CD4-positive, CD25-positive, alpha-beta regulatory T cell (primary cell): ENCODE data around the gene PPP2R3A. TPM values are rescaled to one million over a fixed set of nuclear protein-coding genes. Genes with fewer than 3 reads are reported as not detected.

Experiments used
- ATAC-seq, 2 donors: fragments of 150-1000 bp; cut with Tn5 transposase; one replicate each; pipeline ENCODE4 v1.10.0; 2021; ENCODE audit warnings: low read depth in 2 of 2, moderate number of reproducible peaks in 2 of 2, moderate library complexity in 1 of 2
- DNase-seq, 3 donors: peaks; one replicate each; pipeline versions ENCODE4 v3.0.0 to v3.0.0-alpha.2; 2012 to 2022; ENCODE audit warnings: mixed read lengths in 1 of 3
- H3K27ac ChIP-seq: one replicate; pipeline ENCODE4 v1.7.0; 2013; ENCODE audit warnings: mild to moderate bottlenecking, low read length; ENCODE audit not compliant: insufficient read depth, poor library complexity, severe bottlenecking
- H3K27me3 ChIP-seq: one replicate; pipeline ENCODE4 v1.7.0; 2013; ENCODE audit warnings: low read length; ENCODE audit not compliant: control insufficient read depth, insufficient read depth
- H3K36me3 ChIP-seq: one replicate; pipeline ENCODE4 v1.7.0; 2013; ENCODE audit warnings: mild to moderate bottlenecking, low read length, moderate library complexity; ENCODE audit not compliant: control insufficient read depth, insufficient read depth
- H3K4me1 ChIP-seq: 2 replicates; pipeline ENCODE4 v1.7.0; 2013; ENCODE audit warnings: mild to moderate bottlenecking, low read length; ENCODE audit not compliant: insufficient read depth, control insufficient read depth, poor library complexity, severe bottlenecking
- H3K4me3 ChIP-seq: one replicate; pipeline ENCODE4 v1.7.0; 2013; ENCODE audit warnings: low read depth, mild to moderate bottlenecking, low read length, moderate library complexity
- H3K9me3 ChIP-seq, 2 experiments: 1 replicate in 1 of 2; 2 replicates in 1 of 2; pipeline ENCODE4 v1.7.0; 2013; ENCODE audit warnings: low read length in 2 of 2, mild to moderate bottlenecking in 1 of 2, moderate library complexity in 1 of 2; ENCODE audit not compliant: control insufficient read depth in 2 of 2
- H3K27ac Mint-ChIP-seq, 3 donors: one replicate each; pipeline ENCODE4 v1.8.0; 2020 to 2022; ENCODE audit warnings: mild to moderate bottlenecking in 3 of 3, mixed read lengths in 3 of 3, moderate library complexity in 2 of 3
- H3K27me3 Mint-ChIP-seq: one replicate; pipeline ENCODE4 v1.8.0; 2022; ENCODE audit warnings: mild to moderate bottlenecking, mixed read lengths
- H3K36me3 Mint-ChIP-seq: one replicate; pipeline ENCODE4 v1.8.0; 2020; ENCODE audit warnings: mixed read lengths
- H3K4me1 Mint-ChIP-seq, 4 donors: one replicate each; pipeline ENCODE4 v1.8.0; 2020 to 2022; ENCODE audit warnings: mixed read lengths in 4 of 4, mild to moderate bottlenecking in 1 of 4
- H3K4me3 Mint-ChIP-seq, 4 donors: one replicate each; pipeline ENCODE4 v1.8.0; 2020 to 2022; ENCODE audit warnings: mild to moderate bottlenecking in 4 of 4, mixed read lengths in 4 of 4, moderate library complexity in 3 of 4
- H3K9me3 Mint-ChIP-seq, 7 donors: one replicate each; pipeline ENCODE4 v1.8.0; 2020 to 2022; ENCODE audit warnings: mixed read lengths in 7 of 7, mild to moderate bottlenecking in 3 of 7, moderate library complexity in 2 of 7
- polyA plus RNA-seq, 4 donors: library from polyadenylated mRNA; unstranded; fragments of 300-500 nt; fragmentation: Illumina TruSeq; gene quantifications; one replicate each; pipeline ENCODE4 v1.2.3, GENCODE V29; 2021
- total RNA-seq: library from RNA; stranded (reverse); gene quantifications from one replicate; pipeline ENCODE4 v1.2.3, GENCODE V29; 2022

PPP2R3A gene
- total and polyA plus RNA-seq, 5 donors from 2014 or later = 0.03 to 0.27 (median 0.14) TPM

DNA sequence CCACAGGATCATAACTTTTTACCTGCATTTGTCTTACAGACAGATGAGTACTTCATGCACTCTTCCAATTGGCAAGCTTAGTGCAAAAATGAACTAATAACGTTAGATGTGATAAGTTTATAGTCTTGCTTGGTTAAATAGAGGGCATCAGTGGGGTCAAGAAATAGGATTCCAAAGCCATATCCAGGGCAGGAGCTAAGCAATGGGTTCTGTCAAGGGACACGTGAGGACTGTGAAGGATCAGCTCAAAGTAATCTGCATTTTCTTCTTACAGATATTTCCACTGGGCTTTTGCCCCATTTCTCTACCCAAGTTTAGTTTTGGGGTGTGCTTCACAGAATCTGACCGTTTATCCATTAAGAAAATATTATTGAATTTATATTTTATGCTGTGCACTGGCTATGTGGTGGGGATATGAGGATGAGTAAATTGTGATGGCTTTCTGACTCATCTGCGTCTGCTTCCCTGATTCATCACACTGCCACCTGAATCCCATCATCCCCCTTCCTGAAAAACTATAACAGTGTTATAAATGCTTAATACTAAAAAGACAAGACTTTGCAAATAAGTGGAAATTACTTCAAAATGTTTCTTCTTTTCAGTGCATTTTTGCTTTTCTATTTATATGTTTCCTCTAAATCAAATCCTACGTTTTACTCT, 17.5 kb downstream of the PPP2R3A start:
- Mint-ChIP-seq H3K4me1 (no peaks in the 10 kb centered on the region), H3K27me3 (peaks cover 8% of the 10 kb centered on the region), H3K36me3 (no peaks in the 10 kb centered on the region), H3K27ac (no peak overlapping the region), H3K9me3 (peaks cover 0 to 4% (median 0%) of the 10 kb centered on the region in 7 donors), H3K4me3 (no peak overlapping the region)
- Histone ChIP-seq H3K9me3 (no peaks in the 10 kb centered on the region), H3K36me3 (no peaks in the 10 kb centered on the region), H3K27me3 (peaks cover 6% of the 10 kb centered on the region), H3K4me3 (no peak overlapping the region), H3K27ac (no peak overlapping the region), H3K4me1 (no peaks in the 10 kb centered on the region)
- ATAC-seq (no peak), DNase-seq (no peak)

DNA sequence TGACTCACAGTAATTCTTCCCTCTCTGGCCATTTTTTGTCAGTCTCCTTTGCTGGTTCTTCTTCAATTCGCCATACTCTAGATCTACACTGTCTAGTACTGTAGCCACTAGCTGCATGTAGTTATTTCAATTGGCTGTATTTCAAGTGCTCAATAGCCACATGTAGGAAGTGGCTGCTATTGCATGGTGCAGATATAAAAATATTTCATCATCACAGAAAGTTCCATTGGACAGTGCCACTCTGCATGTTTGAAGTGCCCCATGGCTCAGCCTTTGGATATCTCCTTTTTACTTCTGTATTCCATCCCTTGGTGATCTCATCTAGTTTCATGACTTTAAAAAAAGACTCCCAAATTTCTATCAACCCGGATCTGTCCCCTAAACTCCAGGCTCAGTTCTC, 22.1 kb downstream of the PPP2R3A start:
- no peaks in the 10 kb centered on the region for H3K36me3 ChIP-seq
- Mint-ChIP-seq H3K27me3 (peaks cover 4% of the 10 kb centered on the region), H3K4me1 (no peaks in the 10 kb centered on the region), H3K36me3 (no peaks in the 10 kb centered on the region), H3K4me3 (no peak overlapping the region), H3K27ac (no peak overlapping the region), H3K9me3 (peaks cover 0 to 2% (median 0%) of the 10 kb centered on the region in 7 donors)
- peaks cover 13% of the 10 kb centered on the region for H3K27me3 ChIP-seq
- ATAC-seq = no peak
- no peaks in the 10 kb centered on the region for H3K4me1 ChIP-seq
- H3K9me3 ChIP-seq = no peaks in the 10 kb centered on the region
- DNase-seq = no peak
- no peak overlapping the region for H3K27ac ChIP-seq
- no peak overlapping the region for H3K4me3 ChIP-seq

DNA sequence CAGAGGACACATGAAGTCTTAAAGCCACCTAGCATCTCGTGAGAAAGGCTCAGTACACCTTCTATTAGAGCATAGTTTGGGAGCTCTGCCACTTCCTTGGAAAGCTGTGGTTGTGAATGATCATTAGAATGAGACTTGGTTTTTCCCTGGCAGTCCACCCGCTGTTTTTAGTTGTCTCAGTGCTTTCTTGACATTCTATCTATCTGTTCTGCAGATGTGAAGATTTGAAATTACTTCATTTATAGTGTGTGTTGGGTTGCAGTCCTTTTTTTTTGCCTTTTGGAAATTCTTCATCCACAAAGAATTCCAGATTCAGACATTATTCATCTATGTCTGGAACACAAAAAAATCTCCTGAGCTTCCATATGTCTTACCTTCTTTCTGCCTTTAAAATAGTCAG, 23.7 kb downstream of the PPP2R3A start:
- Histone ChIP-seq H3K27me3 (peaks cover 14% of the 10 kb centered on the region), H3K4me3 (no peak overlapping the region), H3K36me3 (no peaks in the 10 kb centered on the region), H3K9me3 (no peaks in the 10 kb centered on the region), H3K4me1 (no peaks in the 10 kb centered on the region), H3K27ac (no peak overlapping the region)
- ATAC-seq = no peak
- Mint-ChIP-seq H3K4me3 (no peak overlapping the region), H3K4me1 (no peaks in the 10 kb centered on the region), H3K27ac (no peak overlapping the region), H3K36me3 (no peaks in the 10 kb centered on the region), H3K9me3 (peaks cover 0 to 4% (median 0%) of the 10 kb centered on the region in 7 donors), H3K27me3 (peaks cover 9% of the 10 kb centered on the region)
- DNase-seq = no peak

DNA sequence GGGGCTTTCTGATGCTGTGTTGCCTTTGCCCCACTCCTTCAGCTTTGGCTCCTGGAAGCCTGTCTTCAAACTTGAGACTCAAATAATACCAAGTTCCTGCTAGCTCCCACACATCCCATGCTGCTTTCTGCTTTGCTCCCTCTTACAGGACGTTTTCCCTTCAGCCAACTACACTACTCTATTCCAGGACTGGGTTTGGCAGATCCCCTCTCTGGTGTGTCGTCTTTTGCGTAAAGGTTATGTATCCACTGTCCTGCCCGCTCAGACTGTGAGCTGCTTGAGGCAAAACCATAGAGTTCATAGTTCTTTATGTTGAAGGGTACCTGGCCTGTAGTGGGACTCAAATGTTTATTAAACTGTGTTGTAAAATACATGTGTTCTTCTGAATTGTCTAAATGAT, 25.4 kb downstream of the PPP2R3A start:
- Histone ChIP-seq H3K36me3 (no peaks in the 10 kb centered on the region), H3K27ac (no peak overlapping the region), H3K9me3 (no peaks in the 10 kb centered on the region), H3K4me3 (no peak overlapping the region), H3K4me1 (no peaks in the 10 kb centered on the region), H3K27me3 (peaks cover 11% of the 10 kb centered on the region)
- Mint-ChIP-seq H3K27ac (no peak overlapping the region), H3K4me1 (no peaks in the 10 kb centered on the region), H3K9me3 (peaks cover 0 to 4% (median 0%) of the 10 kb centered on the region in 7 donors), H3K27me3 (peaks cover 13% of the 10 kb centered on the region), H3K36me3 (no peaks in the 10 kb centered on the region), H3K4me3 (no peak overlapping the region)
- no peak for ATAC-seq
- DNase-seq = no peak

DNA sequence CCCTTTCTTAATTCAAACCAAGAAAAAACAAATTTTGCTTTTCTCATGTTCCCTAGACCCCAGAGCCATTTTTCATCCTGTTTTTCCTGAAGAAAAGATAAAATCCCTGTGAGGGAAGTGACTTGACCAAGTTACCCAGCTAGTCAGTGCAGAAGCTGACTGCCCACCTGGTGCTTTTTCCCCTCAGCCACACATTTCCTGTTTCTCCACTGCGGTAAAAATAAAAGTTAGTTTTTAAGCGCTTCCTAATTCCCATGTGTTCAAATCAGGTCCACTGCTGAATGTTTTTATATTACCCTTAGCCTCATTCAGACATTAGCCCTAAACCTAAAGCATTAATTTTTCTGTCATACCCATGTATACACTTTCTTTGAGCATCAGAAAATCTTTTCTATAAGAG, 26.1 kb downstream of the PPP2R3A start:
- Mint-ChIP-seq H3K27ac (no peak overlapping the region), H3K4me3 (no peak overlapping the region), H3K27me3 (peaks cover 13% of the 10 kb centered on the region), H3K9me3 (peaks cover 0 to 4% (median 0%) of the 10 kb centered on the region in 7 donors), H3K36me3 (no peaks in the 10 kb centered on the region), H3K4me1 (no peaks in the 10 kb centered on the region)
- DNase-seq (no peak), ATAC-seq (no peak)
- Histone ChIP-seq H3K36me3 (no peaks in the 10 kb centered on the region), H3K4me1 (no peaks in the 10 kb centered on the region), H3K4me3 (no peak overlapping the region), H3K27ac (no peak overlapping the region), H3K9me3 (no peaks in the 10 kb centered on the region), H3K27me3 (peaks cover 11% of the 10 kb centered on the region)

DNA sequence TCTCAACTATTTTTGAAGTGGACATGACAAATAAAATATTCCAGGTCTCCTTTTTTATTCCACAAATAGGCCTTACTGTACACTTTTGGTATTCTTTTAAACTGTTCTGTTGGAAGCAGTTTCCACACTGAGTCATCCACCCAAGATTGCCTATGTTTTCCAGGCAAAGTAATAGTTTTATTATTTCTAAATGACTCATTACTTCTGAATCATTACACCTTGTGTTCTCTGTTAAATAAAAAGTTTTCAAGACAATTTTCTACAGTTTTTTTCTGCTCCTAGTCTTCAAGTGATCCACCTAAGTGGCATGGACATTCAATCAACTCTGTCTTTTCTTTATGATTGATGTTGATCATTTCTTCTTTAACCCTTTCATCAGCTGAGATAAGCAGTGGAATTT, 26.5 kb downstream of the PPP2R3A start:
- Histone ChIP-seq H3K9me3 (no peaks in the 10 kb centered on the region), H3K36me3 (no peaks in the 10 kb centered on the region), H3K4me3 (no peak overlapping the region), H3K4me1 (no peaks in the 10 kb centered on the region), H3K27me3 (peaks cover 11% of the 10 kb centered on the region), H3K27ac (no peak overlapping the region)
- H3K4me1 Mint-ChIP-seq = no peaks in the 10 kb centered on the region
- ATAC-seq (no peak), DNase-seq (no peak)
- H3K27ac Mint-ChIP-seq = no peak overlapping the region
- H3K36me3 Mint-ChIP-seq = no peaks in the 10 kb centered on the region
- peaks cover 0 to 4% (median 0%) of the 10 kb centered on the region in 7 donors for H3K9me3 Mint-ChIP-seq
- H3K27me3 Mint-ChIP-seq = peaks cover 13% of the 10 kb centered on the region
- H3K4me3 Mint-ChIP-seq = no peak overlapping the region

DNA sequence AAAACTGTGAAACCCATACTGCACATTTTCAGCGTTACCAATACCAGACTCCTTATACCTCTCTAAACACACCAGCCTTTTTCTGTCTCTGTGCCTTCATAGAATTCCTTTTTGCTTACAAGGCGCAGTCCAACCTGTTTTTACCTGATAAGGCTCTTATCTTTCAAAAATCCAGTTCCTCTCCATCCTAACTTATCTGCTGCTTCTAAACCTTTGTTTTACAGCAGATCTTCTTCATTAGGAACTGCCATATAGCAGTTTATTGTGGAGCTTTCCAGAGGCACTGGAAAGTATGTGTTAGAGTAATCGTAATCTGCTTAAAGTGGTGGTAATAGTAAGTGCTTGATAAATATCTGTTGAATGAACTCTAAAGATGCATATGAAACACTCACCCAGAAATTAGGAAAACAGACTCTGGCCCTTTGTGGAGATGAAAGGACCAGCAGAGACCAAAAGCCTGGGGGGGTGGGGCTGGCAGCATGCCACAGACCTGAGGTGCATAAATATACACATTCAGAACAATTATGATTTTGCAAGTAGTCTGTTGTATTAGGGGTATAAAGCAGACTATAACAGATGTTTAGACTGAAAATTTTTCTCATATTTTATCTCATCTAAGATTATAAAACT, 29.3 kb downstream of the PPP2R3A start:
- no peaks in the 10 kb centered on the region for H3K36me3 ChIP-seq
- no peaks in the 10 kb centered on the region for H3K9me3 ChIP-seq
- H3K27me3 Mint-ChIP-seq = peaks cover 15% of the 10 kb centered on the region
- no peak for ATAC-seq
- no peaks in the 10 kb centered on the region for H3K4me1 ChIP-seq
- no peak for DNase-seq
- peaks cover 0 to 4% (median 2%) of the 10 kb centered on the region in 7 donors for H3K9me3 Mint-ChIP-seq
- H3K4me1 Mint-ChIP-seq = no peaks in the 10 kb centered on the region
- no peak overlapping the region for H3K4me3 ChIP-seq
- no peak overlapping the region for H3K27ac Mint-ChIP-seq
- H3K36me3 Mint-ChIP-seq = no peaks in the 10 kb centered on the region
- peaks cover 11% of the 10 kb centered on the region for H3K27me3 ChIP-seq
- no peak overlapping the region for H3K27ac ChIP-seq
- no peak overlapping the region for H3K4me3 Mint-ChIP-seq

DNA sequence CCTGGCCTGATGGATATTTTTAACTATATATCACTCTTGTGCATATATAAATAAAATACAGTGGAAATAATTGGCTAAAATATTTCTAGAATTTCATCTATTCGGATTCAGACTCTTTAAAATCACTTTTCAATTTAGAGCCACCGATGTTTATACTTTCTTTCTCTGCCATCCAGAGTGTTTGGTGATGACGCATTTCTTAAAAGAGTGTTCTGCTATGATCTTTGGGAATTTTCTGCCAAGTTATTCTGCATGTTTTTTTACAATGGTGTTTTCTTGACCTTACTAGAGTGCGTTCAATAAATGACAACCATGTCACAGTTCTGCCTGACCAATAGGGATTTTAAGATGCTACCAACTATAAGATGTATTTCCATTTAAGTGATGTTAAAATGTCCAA, 30.2 kb downstream of the PPP2R3A start:
- no peak for ATAC-seq
- Mint-ChIP-seq H3K27ac (no peak overlapping the region), H3K4me1 (no peaks in the 10 kb centered on the region), H3K27me3 (peaks cover 15% of the 10 kb centered on the region), H3K9me3 (peaks cover 0 to 4% (median 2%) of the 10 kb centered on the region in 7 donors), H3K36me3 (no peaks in the 10 kb centered on the region), H3K4me3 (no peak overlapping the region)
- no peak overlapping the region for H3K27ac ChIP-seq
- H3K36me3 ChIP-seq = no peaks in the 10 kb centered on the region
- no peaks in the 10 kb centered on the region for H3K9me3 ChIP-seq
- no peak overlapping the region for H3K4me3 ChIP-seq
- H3K27me3 ChIP-seq = peaks cover 9% of the 10 kb centered on the region
- no peak for DNase-seq
- H3K4me1 ChIP-seq = no peaks in the 10 kb centered on the region
